Brain pericyte (primary cell): ENCODE data around the gene MESP2.
A peak's percentile ranks its signal among the peaks of the same experiment; 100 is the strongest.
"Not testable (repeated sequence)": the region's sequence is repeated elsewhere in the genome, so short reads cannot be mapped to it uniquely, and the experiment has no call there.

ENCODE experiments used
- DNase-seq: peaks from one replicate; pipeline ENCODE4 v3.0.0-alpha.2; 2012; ENCODE audit warnings: low read depth, low spot score

Gene MESP2

GRCh38 chr15:89781055-89781454, 4.9 kb downstream of the MESP2 start:
- no peak for DNase-seq

GRCh38 chr15:89781891-89782618, 5.9 kb downstream of the MESP2 start:
- DNase-seq = no peak

GRCh38 chr15:89782619-89782950, 6.5 kb downstream of the MESP2 start:
- DNase-seq = not testable (repeated sequence)

- no peak for DNase-seq
Observed at GRCh38 chr15:89783111-89783860, 7.2 kb downstream of the MESP2 start.

- no peak for DNase-seq
Observed at GRCh38 chr15:89783861-89784685, 7.9 kb downstream of the MESP2 start.

- no peak for DNase-seq
Observed at GRCh38 chr15:89784686-89784960, 8.5 kb downstream of the MESP2 start.

- no peak for DNase-seq
Observed at GRCh38 chr15:89785064-89785773, 9.1 kb downstream of the MESP2 start.

GRCh38 chr15:89785774-89786140, 9.6 kb downstream of the MESP2 start:
- DNase-seq = no peak

- DNase-seq = no peak
Observed at GRCh38 chr15:89787944-89788343, 11.8 kb downstream of the MESP2 start.

GRCh38 chr15:89788585-89788984, 12.5 kb downstream of the MESP2 start:
- DNase-seq = not testable (repeated sequence)

- DNase-seq = no peak
Observed at GRCh38 chr15:89790206-89790605, 14.1 kb downstream of the MESP2 start.

GRCh38 chr15:89790661-89791060, 14.5 kb downstream of the MESP2 start:
- no peak for DNase-seq

- DNase-seq = no peak
Observed at GRCh38 chr15:89792106-89792805, 16.1 kb downstream of the MESP2 start.

- peak; percentile 58 for DNase-seq
Observed at GRCh38 chr15:89794627-89795241, 18.6 kb downstream of the MESP2 start.

- no peak for DNase-seq
Observed at GRCh38 chr15:89795996-89796395, 19.9 kb downstream of the MESP2 start.

- no peak for DNase-seq
Observed at GRCh38 chr15:89797678-89798201, 21.6 kb downstream of the MESP2 start.

- DNase-seq = no peak
Observed at GRCh38 chr15:89799011-89799911, 23.1 kb downstream of the MESP2 start.

- no peak for DNase-seq
Observed at GRCh38 chr15:89799918-89800498, 23.9 kb downstream of the MESP2 start.

- DNase-seq = no peak
Observed at GRCh38 chr15:89801471-89802195, 25.5 kb downstream of the MESP2 start.
